ENCODE data around the gene CREBL2. TPM values are rescaled to one million over a fixed set of nuclear protein-coding genes. Genes with fewer than 3 reads are reported as not detected.
"Not testable (repeated sequence)": the region's sequence is repeated elsewhere in the genome, so short reads cannot be mapped to it uniquely, and the experiment has no call there.

CREBL2 gene
- total and polyA plus RNA-seq, 7 experiments from 2014 or later, result 17.3 to 46.5 (median 35.9) TPM

DNA sequence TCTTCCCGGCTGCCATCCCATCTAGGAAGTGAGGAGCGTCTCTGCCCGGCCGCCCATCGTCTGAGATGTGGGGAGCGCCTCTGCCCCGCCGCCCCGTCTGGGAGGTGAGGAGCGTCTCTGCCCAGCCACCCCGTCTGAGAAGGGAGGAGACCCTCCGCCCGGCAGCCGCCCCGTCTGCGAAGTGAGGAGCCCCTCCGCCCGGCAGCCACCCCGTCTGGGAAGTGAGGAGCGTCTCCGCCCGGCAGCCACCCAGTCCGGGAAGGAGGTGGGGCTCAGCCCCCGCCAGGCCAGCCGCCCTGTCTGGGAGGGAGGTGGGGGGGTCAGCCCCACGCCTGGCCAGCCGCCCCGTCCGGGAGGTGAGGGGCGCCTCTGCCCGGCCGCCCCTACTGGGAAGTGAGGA, 45.7 kb upstream of the CREBL2 start:
- H3K4me3 Mint-ChIP-seq; H3K9me3 Mint-ChIP-seq; H3K9me3 ChIP-seq (ENCODE audit: control insufficient read depth in 2 of 3, low read length in 3 of 3); intact Hi-C loops (cut with micrococcal nuclease); CTCF ChIA-PET; H3K27ac ChIP-seq (ENCODE audit: low read depth, low read length); POLR2A ChIA-PET; ATAC-seq; H3K27ac Mint-ChIP-seq; DNase-seq; H3K4me3 ChIP-seq (ENCODE audit: low read length); H3K36me3 ChIP-seq (ENCODE audit: control insufficient read depth in 2 of 3, insufficient read depth in 3 of 3, low read length in 3 of 3); H3K36me3 Mint-ChIP-seq; H3K27me3 ChIP-seq (ENCODE audit: control insufficient read depth in 2 of 2, insufficient read depth in 2 of 2, low read length in 2 of 2); H3K27me3 Mint-ChIP-seq: not testable (repeated sequence)
- peaks cover 9 to 10% of the 10 kb centered on the region in 2 donors for H3K4me1 ChIP-seq (ENCODE audit: control insufficient read depth in 2 of 2, insufficient read depth in 2 of 2, low read length in 2 of 2)
- H3K4me1 Mint-ChIP-seq, result peaks cover 0 to 18% (median 11%) of the 10 kb centered on the region in 7 donors

- Mint-ChIP-seq H3K9me3 (no peaks in the 10 kb centered on the region), H3K27ac (no peak overlapping the region), H3K27me3 (peaks cover 0 to 5% (median 0%) of the 10 kb centered on the region in 5 donors), H3K4me1 (peaks cover 0 to 4% (median 0%) of the 10 kb centered on the region in 7 donors), H3K36me3 (no peaks in the 10 kb centered on the region), H3K4me3 (no peak overlapping the region)
- Histone ChIP-seq H3K4me1 (ENCODE audit: control insufficient read depth in 2 of 2, insufficient read depth in 2 of 2, low read length in 2 of 2) (no peaks in the 10 kb centered on the region), H3K27me3 (ENCODE audit: control insufficient read depth in 2 of 2, insufficient read depth in 2 of 2, low read length in 2 of 2) (no peaks in the 10 kb centered on the region), H3K36me3 (ENCODE audit: control insufficient read depth in 2 of 3, insufficient read depth in 3 of 3, low read length in 3 of 3) (no peaks in the 10 kb centered on the region), H3K4me3 (ENCODE audit: low read length) (no peak overlapping the region), H3K9me3 (ENCODE audit: control insufficient read depth in 2 of 3, low read length in 3 of 3) (no peaks in the 10 kb centered on the region), H3K27ac (ENCODE audit: low read depth, low read length) (no peak overlapping the region)
- intact Hi-C loops (cut with micrococcal nuclease), result no loop called here
- POLR2A ChIA-PET, result interaction anchor here (0.6 kb wide), 1 partner anchor 69 kb away, joined by 5 read pairs; no protein-coding TSS in a partner anchor
- ATAC-seq (no peak), DNase-seq (no peak)
- CTCF ChIA-PET, result interaction anchor here (0.7 kb wide), 1 partner anchor 141 kb away, joined by 6 read pairs; no protein-coding TSS in a partner anchor
Measured at GRCh38 chr12:12572659-12573058, 39.0 kb upstream of the CREBL2 start.

DNA sequence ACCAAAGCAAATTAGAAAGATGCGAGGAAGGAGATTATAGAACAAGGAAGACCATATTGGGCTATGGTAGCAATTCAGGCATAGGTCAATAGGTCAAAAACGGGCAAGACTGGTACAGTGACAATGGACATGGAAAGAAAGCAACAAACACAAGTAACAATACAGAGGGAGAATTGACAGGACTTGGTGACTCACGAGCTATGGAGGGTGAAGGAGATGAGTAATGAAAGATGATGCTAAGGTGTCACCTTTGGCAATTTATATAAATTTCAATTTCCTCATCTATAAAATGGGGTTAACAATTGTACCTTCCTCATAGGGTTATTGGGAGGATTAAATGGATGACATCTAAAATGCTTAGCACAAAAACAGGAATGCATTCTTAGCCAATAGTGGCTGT, 33.9 kb upstream of the CREBL2 start:
- ChIA-PET CTCF (interaction anchor here (1.1 kb wide), 1 partner anchor 13 kb away, joined by 6 read pairs; no protein-coding TSS in a partner anchor), POLR2A (interaction anchor here (0.8 to 1.6 kb wide), 3 partner anchors 9 to 14 kb away, joined by 3 read pairs; no protein-coding TSS in a partner anchor)
- Histone ChIP-seq H3K27me3 (ENCODE audit: control insufficient read depth in 2 of 2, insufficient read depth in 2 of 2, low read length in 2 of 2) (no peaks in the 10 kb centered on the region), H3K4me3 (ENCODE audit: low read length) (no peak overlapping the region), H3K27ac (ENCODE audit: low read depth, low read length) (no peak overlapping the region), H3K9me3 (ENCODE audit: control insufficient read depth in 2 of 3, low read length in 3 of 3) (no peaks in the 10 kb centered on the region), H3K36me3 (ENCODE audit: control insufficient read depth in 2 of 3, insufficient read depth in 3 of 3, low read length in 3 of 3) (no peaks in the 10 kb centered on the region), H3K4me1 (ENCODE audit: control insufficient read depth in 2 of 2, insufficient read depth in 2 of 2, low read length in 2 of 2) (peaks cover 0 to 6% of the 10 kb centered on the region in 2 donors)
- Mint-ChIP-seq H3K4me1 (peaks cover 0 to 15% (median 8%) of the 10 kb centered on the region in 7 donors), H3K27me3 (no peaks in the 10 kb centered on the region), H3K36me3 (no peaks in the 10 kb centered on the region), H3K9me3 (no peaks in the 10 kb centered on the region), H3K27ac (no peak overlapping the region), H3K4me3 (no peak overlapping the region)
- DNase-seq, result no peak
- no peak for ATAC-seq
- intact Hi-C loops (cut with micrococcal nuclease), result no loop called here

DNA sequence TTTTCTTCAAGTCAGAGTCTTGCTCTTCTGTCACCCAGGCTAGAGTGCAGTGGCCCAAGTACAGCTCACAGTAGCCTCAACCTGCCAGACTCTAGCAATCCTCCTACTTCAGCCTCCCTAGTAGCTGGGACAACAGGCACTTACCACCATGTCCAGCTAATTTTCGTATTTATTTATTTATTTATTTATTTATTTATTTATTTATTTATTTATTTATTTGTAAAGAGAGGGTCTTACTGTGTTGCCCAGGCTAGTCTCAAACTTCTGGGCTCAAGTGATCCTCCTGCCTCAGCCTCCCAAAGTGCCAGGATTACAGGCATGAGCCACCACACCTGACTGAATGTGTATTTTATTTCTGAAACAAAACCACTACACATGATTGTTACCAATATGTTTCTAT, 31.0 kb upstream of the CREBL2 start:
- H3K9me3 ChIP-seq (ENCODE audit: control insufficient read depth in 2 of 3, low read length in 3 of 3); CTCF ChIA-PET; H3K4me3 Mint-ChIP-seq; H3K36me3 ChIP-seq (ENCODE audit: control insufficient read depth in 2 of 3, insufficient read depth in 3 of 3, low read length in 3 of 3); H3K9me3 Mint-ChIP-seq; H3K36me3 Mint-ChIP-seq; H3K4me3 ChIP-seq (ENCODE audit: low read length); H3K4me1 ChIP-seq (ENCODE audit: control insufficient read depth in 2 of 2, insufficient read depth in 2 of 2, low read length in 2 of 2); ATAC-seq; H3K27ac ChIP-seq (ENCODE audit: low read depth, low read length); H3K27me3 Mint-ChIP-seq; H3K27ac Mint-ChIP-seq; DNase-seq; H3K27me3 ChIP-seq (ENCODE audit: control insufficient read depth in 2 of 2, insufficient read depth in 2 of 2, low read length in 2 of 2): not testable (repeated sequence)
- H3K4me1 Mint-ChIP-seq, result peaks cover 0 to 24% (median 10%) of the 10 kb centered on the region in 7 donors
- intact Hi-C loops (cut with micrococcal nuclease), result loop anchor here in 1 of 2 donors (5.0 kb wide), 1 partner anchor 42 kb away; no protein-coding TSS in a partner anchor
- POLR2A ChIA-PET, result interaction anchor here (0.5 to 0.7 kb wide), 2 partner anchors 111 to 682 kb away, joined by 3 read pairs; no protein-coding TSS in a partner anchor

- intact Hi-C loops (cut with micrococcal nuclease), result loop anchor here in 1 of 2 donors (5.0 kb wide), 1 partner anchor 40 kb away; no protein-coding TSS in a partner anchor
- H3K4me3 Mint-ChIP-seq, result peak overlapping the region in 1 of 10 donors; percentile 43
- no peak overlapping the region for H3K4me3 ChIP-seq (ENCODE audit: low read length)
- H3K4me1 Mint-ChIP-seq, result peaks cover 0 to 24% (median 10%) of the 10 kb centered on the region in 7 donors
- H3K9me3 ChIP-seq (ENCODE audit: control insufficient read depth in 2 of 3, low read length in 3 of 3), result no peaks in the 10 kb centered on the region
- peak overlapping the region in 1 of 9 donors; percentile 67 for H3K27ac Mint-ChIP-seq
- DNase-seq, result no peak
- H3K4me1 ChIP-seq (ENCODE audit: control insufficient read depth in 2 of 2, insufficient read depth in 2 of 2, low read length in 2 of 2), result peaks cover 0 to 6% of the 10 kb centered on the region in 2 donors
- no peaks in the 10 kb centered on the region for H3K9me3 Mint-ChIP-seq
- no peaks in the 10 kb centered on the region for H3K27me3 ChIP-seq (ENCODE audit: control insufficient read depth in 2 of 2, insufficient read depth in 2 of 2, low read length in 2 of 2)
- no peaks in the 10 kb centered on the region for H3K36me3 Mint-ChIP-seq
- H3K27ac ChIP-seq (ENCODE audit: low read depth, low read length), result no peak overlapping the region
- CTCF ChIA-PET, result interaction anchor here (0.6 to 1.0 kb wide), 2 partner anchors 9 to 40 kb away, joined by 3 read pairs; no protein-coding TSS in a partner anchor
- no peaks in the 10 kb centered on the region for H3K36me3 ChIP-seq (ENCODE audit: control insufficient read depth in 2 of 3, insufficient read depth in 3 of 3, low read length in 3 of 3)
- POLR2A ChIA-PET, result no interaction called here
- peaks cover 0 to 4% (median 0%) of the 10 kb centered on the region in 5 donors for H3K27me3 Mint-ChIP-seq
- no peak for ATAC-seq
Measured at GRCh38 chr12:12582193-12582881, 29.3 kb upstream of the CREBL2 start.

DNA sequence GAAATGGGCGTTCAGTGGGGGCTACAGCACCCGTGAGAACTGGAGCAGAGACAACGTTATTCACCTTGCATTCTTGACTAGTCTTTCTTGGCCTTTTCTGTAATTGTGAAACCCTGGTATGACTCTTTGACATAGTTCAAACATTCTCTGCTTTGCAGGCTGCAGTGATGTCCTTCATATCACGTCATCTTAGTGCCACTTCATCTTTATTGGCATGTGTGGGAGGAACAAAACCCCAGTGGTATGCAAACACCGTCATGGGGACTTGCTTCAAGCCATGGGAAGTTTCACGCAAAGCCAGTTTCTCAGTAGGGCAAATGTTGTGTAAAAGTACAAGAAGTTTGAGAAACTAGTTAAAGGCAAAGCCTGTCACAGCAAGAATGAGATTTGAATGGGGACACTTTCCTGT, 28.8 kb upstream of the CREBL2 start:
- peak in 1 of 9 donors; percentile 61 for DNase-seq
- Histone ChIP-seq H3K36me3 (ENCODE audit: control insufficient read depth in 2 of 3, insufficient read depth in 3 of 3, low read length in 3 of 3) (no peaks in the 10 kb centered on the region), H3K27ac (ENCODE audit: low read depth, low read length) (no peak overlapping the region), H3K4me1 (ENCODE audit: control insufficient read depth in 2 of 2, insufficient read depth in 2 of 2, low read length in 2 of 2) (peaks cover 0 to 6% of the 10 kb centered on the region in 2 donors), H3K9me3 (ENCODE audit: control insufficient read depth in 2 of 3, low read length in 3 of 3) (no peaks in the 10 kb centered on the region), H3K4me3 (ENCODE audit: low read length) (no peak overlapping the region), H3K27me3 (ENCODE audit: control insufficient read depth in 2 of 2, insufficient read depth in 2 of 2, low read length in 2 of 2) (no peaks in the 10 kb centered on the region)
- peak; percentile 31 for ATAC-seq
- ChIA-PET CTCF (interaction anchor here (0.5 kb wide), 1 partner anchor 68 kb away, joined by 3 read pairs; no protein-coding TSS in a partner anchor), POLR2A (no interaction called here)
- Mint-ChIP-seq H3K27ac (peak overlapping the region in 1 of 9 donors; percentile 67), H3K4me1 (peaks cover 0 to 24% (median 10%) of the 10 kb centered on the region in 7 donors), H3K36me3 (no peaks in the 10 kb centered on the region), H3K27me3 (peaks cover 0 to 4% (median 0%) of the 10 kb centered on the region in 5 donors), H3K4me3 (peak overlapping the region in 1 of 10 donors; percentile 43), H3K9me3 (no peaks in the 10 kb centered on the region)
- intact Hi-C loops (cut with micrococcal nuclease), result loop anchor here in 1 of 2 donors (5.0 kb wide), 1 partner anchor 39 kb away; no protein-coding TSS in a partner anchor

Data from naive thymus-derived CD4-positive, alpha-beta T cell (primary cell).